AML-193 (cell line): Measurements from ENCODE around the gene KLHDC7B.

Experiments used
- DNase-seq, 2 experiments: peaks; one replicate each; lab custom pipeline; 2025; lab: John Stamatoyannopoulos, UW

Gene KLHDC7B

DNA sequence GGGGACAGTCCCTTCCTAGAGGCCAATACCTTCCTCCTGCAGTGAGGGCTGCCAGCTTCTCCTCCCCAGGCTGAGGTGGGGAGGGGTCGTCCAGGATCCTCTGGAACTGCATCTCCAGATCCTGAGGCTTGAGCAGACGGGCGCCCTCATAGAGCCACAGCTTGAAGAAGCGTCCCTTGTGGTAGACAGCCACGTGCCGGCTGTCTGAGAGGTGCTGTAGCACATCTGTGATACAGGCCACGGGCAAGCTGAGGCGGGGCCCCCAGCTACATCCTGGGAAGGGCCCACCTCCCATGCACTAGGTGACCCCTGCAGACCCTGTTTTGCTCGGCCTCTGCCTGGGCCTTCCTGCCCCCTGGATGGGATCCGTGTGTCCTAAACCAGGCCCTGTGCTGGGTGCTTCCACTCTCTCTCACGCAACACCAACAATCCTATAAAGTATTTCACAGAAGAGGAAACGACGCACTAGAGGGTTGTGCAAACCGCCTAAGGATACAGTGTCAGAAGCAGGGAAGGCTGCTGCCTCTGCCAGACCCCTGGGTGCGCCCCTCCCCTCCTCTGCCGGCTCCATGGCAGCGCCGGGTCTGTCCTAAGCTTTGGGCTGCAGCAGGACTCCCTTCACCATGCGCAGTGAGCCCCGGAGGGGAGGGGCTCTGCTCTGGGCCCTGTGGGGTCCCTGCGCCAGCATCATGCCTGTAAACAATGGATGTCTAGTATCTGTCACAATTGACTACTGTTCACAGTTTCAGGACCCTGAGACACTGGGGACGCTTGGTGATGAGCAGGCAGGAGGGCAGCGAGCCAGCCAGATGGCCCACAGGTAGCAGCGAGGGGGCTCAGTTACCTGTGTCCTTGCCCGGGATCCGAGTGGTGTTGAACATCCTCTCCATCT is 28.0 kb downstream of the KLHDC7B start:
- no peak for DNase-seq

DNA sequence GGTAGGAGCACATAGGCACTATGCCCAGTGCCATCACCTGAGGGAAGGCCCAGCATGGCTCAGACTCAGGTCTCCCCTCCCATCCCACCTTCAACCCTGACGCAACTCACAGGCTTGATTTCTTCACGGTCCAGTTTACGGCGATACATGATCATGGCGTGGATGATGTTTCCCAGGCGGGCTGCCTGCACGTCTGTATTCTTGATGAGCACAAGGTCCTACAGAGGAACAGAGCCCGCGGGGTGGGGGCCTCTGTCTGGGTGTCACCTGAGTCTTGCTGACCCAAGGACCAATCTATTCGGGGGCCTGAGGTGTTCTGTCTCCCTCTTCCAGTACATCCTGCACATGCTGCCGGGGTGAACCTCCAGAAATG is 28.7 kb downstream of the KLHDC7B start:
- DNase-seq, result no peak

DNA sequence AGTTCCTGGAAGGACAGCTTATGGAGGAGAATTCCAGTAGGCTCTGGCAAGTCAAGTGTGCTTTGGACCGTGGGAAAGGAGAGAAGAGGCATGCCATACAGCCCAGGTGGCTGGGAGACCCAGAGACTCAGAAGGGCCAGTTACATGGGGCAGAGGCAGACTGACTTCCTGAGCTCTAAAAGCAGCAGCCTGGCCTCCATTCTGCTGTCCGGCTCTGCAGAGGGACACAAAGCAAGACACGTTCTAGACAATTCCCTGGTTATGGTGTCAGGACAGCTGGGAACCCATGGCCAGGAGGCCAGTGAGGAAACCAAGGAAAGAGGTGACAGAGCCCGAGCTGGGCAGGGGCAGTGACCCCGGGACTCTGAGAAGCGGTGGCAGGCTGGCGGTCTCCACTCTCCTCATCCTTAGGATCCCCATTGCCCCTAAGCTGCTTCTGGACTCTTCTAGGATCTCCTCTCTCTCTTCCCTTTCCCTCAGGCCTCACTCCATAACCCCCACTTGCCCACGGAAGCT is 29.8 kb downstream of the KLHDC7B start:
- DNase-seq, result no peak

DNA sequence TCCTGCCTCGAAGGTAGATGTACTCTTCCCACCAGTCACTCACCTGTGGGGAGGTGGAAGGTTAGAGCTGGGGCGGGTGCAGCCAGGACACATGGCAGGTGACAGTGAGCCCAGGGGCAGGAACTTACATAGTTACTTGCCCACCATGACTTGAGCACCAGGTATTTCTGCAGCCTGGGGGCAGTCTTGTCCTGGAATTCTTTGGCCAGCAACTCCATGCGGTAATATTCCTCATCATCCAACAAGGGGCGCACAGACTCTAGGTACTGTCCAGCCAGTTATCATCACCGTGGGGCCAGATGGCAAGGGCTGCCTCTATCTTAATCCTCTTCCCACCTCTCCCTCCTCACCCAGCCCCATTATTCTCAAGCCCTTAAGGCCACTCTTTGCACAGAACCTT is 30.4 kb downstream of the KLHDC7B start:
- DNase-seq, result no peak

DNA sequence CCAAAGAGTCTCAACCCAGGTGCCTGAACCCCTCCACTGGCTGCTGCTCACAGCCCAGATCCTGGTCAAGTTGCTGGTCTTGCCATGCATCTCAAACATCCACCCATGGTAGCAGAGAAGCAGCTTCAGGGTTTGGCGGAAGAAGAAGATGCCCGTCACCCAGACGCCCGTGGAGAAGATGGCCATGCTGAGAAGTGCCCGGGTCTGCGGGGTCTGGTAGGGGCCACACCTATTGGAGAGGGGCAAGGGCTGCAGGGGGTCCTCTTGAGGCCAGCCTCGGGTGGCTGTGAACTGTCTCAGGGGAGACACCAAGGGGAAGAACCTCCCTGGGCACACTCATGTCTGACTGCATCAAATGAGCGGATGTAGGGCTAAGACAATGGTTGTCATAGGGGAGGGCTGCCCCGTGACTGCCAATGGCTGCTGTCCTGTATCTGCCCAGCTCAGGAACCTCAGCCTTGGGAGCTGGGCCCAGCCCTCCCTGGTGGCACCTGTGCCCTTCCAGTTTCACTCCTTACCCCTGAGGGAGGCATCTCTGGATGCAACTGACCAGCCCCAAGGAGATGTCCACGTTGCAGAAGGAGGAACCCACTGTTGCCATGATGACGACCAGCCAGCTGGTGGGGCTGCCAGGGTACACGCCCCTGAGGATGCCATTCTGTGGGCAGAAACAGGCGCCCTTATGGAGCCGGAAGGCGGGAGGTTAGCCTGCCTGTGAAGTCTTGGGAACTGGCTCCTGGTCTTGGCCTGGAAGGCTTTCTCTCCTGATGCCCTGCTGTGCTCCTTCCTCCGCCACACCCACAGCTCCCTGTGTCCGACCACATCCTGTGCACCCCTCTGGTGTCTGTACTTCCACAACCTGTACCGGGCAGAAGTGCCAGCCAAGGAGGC is 31.4 kb downstream of the KLHDC7B start:
- DNase-seq, result no peak

DNA sequence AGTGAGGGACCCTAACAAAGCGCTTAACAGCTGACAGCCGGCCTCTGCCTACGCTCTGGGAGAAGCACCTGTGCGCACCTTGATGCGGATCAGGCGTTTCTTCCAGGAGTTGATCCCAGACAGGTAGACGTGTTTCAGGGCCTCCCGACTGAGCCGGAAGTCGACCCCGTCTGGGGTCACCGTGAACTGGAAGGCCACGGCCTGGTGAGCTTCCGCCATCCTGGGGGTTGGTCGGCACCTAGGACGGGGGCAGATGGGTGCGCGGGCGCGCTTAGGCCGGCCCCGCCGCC is 31.9 kb downstream of the KLHDC7B start:
- DNase-seq, result no peak

DNA sequence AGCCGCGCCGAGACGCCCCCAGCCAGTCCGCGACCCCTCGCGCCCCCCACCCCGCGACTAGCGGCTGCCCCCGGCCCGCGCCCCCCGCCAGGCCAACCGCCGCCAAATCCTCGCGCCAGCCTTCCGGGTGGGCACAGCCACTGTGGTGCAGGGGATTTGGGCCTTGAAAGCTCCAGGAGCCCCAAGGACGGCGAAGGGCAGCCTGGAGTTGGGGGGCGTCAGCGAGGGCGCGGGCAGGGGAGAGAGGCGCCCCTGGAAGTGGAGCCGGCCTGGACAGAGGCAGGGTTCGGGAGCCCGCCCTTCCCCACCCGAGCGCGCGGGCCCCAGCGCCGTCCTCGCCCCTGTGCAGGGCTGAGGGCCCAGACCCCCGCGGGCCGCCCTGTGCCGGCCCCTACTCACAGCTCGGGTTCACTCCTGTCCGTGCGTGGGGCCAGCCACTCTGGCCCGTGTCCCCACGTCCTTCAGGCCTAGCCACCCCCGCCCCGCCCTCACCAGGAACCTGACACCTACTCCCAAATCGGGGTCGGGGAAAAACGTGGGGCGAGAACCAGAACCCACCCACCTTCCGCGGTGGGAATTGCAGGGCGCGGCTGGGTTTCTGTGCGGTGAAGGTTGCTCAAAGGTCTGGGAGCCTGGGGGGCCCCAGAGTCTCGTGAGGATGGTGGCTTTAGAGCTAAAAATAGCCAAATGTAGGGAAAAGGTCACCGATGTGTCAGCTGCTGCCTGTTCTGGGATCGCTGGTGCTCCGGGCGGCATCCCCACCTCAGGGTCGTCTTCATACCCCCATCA is 32.5 kb downstream of the KLHDC7B start, which contains the start of gene CPT1B:
Gene CPT1B, minus strand, starts transcription at position 441 of the 789 bp plus-strand sequence. CDS start 512 bp downstream, outside the sequence.
- no peak for DNase-seq

DNA sequence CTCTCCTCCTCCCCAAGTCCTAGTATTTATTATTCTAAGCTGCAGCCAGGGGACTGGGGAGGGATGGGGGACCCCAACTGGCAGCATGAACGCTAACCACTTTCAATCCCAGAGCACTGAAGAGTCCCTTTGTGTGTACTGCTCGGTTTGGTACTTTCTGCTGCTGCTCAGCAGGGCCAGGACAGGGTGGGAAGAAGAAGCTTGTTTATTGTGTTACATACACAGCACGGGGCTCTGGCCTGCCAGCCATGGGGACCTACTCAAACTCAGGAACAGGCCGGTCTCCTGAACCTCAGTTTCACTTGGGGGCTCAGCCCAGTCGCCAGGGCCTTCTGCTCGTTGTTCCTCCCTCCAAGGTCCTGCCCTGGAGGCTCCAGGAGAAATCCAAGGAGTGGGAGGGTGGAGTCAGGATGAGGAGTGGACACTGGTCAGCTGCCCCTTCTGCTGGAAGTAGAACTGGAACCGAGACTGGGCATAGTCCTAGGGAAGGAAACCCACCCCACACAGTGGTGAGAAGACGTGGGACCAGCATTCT is 33.1 kb downstream of the KLHDC7B start:
- DNase-seq, result no peak

DNA sequence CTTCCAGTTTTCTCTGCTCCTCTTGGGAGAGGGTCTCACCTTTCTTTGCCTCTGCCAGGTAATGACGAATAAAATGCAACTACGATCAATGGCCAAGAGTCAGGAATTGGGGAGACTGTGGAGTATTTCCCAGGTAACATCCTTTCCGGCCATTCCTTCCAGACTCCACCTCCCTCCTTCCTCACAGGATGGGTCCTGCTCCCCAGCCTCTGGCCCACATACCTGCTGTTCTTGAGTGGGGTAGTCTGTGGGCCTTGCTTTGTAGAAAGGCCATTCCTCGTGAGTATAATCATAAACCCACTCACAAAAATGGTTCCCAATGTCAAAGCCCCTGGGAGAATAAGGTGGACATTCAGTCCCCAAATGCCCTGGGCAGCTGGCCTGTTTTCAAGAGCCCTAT is 34.1 kb downstream of the KLHDC7B start:
- DNase-seq, result no peak

DNA sequence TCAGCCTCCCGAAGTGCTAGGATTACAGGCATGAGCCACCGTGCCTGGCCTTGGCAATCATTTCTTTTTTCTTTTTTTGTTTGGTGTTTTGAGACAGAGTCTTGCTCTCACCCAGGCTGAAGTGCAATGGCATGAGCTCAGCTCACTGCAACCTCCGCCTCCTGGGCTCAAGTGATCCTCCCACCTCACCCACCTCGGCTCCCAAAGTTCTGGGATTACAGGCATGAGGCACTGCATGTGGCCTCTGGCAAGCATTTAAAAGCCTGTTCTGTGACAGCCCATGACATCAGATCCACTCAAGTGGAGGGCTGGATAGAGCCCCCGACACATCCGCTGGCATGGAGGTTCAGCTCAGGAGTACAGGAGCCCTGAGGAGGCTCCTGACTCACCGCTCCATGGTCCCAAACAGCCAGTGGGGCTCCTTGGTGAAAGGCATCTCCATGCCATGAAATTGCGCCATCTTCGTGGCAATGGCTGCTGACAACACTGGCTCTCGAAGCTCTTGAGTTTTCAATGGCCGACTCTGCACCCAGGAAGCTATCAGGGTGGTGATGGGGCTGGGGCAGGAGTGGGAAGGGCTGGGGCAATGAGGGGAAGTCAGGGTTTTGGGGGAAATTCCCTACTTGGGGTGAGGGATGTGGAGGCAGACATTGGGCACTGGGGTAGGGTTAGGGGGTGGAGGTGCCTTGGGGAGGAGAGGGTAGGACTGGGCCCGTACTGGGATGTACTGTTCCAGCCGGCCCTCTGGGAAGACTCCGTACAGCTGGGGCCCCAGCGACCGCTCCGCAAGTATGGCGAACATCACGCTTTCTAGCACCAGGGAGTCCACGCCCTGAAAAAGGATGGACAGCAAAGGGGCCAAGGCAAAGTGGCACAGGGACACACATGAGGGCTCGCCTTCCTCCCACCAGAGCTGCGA is 35.6 kb downstream of the KLHDC7B start:
- no peak for DNase-seq

DNA sequence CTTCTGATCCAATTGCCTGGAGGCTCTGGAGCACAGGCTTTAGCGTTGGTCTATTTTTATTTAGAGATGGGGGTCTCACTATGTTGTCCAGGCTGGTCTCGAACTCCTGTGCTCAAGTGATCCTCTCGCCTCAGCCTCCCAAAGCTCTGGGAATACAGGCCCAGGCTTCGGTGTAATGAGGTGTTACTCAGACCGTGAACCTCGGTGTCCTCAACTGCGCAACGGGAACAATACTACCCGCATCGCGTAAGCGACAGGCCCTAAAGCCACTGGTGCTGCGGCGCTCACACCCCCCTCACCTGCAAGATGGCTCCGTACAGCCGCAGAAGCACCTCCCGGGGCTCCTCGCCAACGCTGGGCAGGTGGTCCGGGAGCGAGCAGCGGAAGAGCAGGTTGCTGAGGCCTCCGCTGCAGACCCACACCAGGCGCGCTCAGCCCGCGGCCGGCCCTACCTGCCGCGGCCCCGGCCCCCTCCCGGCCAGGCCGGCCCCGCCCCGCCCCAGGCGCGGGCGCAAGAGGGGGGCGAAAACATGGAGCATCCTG is 36.3 kb downstream of the KLHDC7B start:
- DNase-seq, result peak; percentile 13 to 34

DNA sequence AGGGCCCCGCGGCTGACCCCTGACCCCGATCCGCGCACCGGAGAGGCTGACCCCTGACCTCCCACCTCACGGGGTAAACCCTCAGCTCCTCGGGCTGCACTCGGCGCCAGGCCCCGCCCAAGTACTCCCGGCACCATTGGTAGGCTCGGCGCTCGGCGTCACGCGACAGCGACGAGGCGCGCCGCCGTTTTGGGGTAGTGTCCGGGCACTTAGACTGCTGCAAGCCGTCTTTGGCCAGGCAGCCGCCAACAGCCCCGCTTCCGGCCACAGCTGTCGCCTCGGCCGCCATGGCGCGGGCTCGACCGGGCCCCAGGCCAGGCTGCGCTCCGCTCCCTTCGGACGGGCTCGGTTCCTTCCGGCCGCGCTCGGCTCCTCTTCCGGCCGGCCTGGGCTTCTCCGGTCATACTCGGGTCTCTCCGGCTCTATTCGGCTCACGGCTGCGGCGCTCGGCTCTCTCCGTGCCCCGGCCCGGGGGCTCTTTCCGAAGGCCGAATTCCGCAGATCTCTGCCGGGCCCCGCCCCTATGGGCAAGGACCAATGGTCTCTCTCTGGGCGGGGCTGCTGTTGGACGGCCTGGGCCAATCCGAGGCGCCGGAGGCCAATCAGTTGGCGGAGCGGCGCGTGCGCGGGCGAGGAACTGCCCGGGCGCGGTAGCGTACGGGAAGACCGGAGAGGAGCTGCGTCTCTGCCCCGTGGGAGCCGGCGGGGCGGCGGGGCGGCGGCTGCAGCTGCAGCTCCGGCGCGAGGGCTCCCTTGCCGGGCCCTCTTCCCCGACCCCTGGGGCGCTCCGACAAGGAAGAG is 37.0 kb downstream of the KLHDC7B start, which contains the start of gene CHKB:
Gene CHKB, minus strand, starts transcription at position 357 of the 801 bp plus-strand sequence. Its CDS starts 68 bp downstream, at position 289.
- DNase-seq, result peak; percentile 98

DNA sequence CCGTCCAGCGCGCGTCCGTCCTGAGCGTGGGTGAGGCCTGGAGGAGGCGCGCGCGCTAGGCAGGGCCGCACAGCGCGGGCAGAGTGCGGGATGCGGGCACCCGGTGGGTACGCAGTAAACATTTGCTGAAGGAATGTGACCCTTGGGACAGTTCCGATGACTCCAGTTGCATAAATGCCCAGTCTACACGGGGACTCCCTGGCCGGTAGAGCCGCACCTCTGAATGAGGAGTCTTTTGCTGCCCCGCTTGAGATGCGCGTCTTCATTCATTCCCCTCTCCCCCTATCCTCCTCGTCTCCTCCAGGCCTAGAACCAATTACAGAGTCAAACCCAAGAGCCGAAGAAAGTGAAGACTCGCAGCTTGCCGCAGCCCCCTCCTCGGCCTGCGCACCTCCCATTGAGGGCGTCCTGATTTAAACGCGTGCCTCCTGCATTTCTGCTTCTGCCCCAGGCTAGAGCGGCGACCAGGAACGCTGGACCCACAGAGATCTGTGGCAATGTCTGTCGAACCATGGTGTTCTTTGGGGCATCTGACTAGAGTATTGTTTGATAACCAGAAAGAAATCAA is 37.7 kb downstream of the KLHDC7B start:
- peak in 1 of 2 experiments; percentile 47 for DNase-seq

DNA sequence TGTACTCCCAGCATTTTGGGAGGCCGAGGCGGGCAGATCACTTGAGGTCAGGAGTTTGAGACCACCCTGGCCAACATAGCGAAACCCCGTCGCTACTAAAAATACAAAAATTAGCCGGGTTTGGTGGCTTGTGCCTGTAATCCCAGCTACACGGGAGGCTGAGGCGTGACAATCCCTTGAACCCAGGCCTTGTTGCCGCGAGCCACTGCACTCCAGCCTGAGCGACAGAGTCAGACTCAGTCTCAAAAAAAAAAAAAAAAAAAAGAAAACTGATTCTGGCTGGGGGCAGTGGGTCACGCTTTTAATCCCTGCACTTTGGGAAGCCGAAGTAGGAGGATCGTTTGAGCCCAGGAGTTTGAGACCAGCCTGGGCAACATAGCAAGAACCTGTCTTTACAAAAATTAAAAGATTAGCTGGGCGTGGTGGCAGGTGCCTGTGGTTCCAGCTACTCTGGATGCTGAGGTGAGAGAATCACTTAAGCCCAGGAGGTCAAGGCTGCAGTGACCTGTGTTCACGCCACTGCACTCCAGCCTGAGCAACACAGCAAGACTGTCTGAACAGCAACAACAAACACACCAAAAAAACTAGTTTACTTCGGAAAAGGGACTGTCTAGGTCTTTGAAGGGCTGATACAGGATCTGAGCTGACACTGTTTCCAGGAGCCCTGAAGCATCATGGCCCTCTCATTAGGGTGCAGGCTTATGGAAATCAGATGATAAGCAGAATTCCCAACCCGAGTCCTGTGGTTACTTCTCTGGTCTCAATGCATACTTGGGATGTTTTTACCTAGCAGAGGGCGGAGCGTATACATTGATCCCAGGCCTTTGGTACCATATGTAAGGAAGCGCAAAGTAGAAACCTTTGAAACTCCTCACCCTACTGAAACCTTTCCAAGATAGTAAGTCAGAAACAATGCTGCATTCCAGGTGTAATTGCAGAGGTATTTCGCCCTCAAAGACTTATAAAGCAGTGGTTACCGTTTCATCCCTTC is 38.7 kb downstream of the KLHDC7B start:
- no peak for DNase-seq

DNA sequence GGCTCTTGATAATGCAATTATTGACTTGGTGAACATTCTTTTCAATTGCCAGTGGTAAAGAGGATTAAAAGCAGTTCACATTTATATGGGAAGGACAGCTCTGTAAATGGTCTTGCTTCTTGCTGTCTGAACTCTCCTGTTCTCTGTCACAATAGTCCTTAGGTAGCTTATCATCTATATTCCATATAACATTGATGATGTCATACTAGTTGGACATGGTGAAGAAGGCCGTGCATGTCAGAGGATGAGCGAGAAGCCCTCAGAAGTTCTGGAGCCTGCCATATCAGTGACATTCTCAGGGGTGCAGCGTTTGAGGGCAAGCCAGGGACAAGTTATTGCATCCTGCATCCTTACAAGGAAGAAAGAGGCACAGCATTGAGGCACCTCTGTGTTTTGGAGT is 39.5 kb downstream of the KLHDC7B start:
- DNase-seq, result no peak

DNA sequence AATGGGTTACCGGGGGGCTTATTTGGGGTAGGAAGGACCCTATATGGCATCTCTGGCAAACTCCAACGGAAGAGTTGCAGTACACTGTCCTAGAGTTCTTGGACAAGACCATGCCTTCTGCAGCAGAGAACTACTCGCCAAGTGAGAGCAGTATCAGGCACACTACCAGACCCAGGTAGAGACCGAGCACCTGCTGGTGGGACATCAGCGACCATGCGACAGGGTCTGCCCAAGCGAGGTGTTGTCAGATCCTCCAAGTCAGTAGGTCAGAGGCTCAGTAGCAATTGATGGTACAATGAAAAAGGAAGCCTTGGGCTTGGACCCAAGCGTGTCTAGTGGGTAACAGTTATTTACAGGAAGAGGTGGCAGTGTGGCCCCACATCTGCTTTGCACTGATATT is 40.1 kb downstream of the KLHDC7B start:
- no peak for DNase-seq

DNA sequence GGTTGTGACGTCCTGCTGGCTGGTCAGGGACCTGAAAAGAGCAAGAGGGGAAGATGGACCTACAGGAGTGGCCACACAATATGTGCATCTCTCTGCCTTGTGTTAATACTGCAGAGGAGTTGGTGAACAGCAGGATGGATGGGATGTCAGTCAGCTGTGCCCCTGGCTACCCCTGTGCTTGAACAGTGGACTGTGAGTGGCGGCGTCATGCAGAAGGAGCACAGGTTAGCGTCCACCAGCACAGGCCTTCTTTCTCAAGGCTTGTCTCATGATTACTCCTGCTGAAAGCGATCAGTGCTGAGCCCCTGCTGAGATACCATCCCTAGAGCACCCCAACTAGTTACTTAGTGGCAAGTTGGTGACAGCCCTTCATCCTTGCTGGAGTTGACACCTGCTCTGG is 40.7 kb downstream of the KLHDC7B start:
- DNase-seq, result no peak

DNA sequence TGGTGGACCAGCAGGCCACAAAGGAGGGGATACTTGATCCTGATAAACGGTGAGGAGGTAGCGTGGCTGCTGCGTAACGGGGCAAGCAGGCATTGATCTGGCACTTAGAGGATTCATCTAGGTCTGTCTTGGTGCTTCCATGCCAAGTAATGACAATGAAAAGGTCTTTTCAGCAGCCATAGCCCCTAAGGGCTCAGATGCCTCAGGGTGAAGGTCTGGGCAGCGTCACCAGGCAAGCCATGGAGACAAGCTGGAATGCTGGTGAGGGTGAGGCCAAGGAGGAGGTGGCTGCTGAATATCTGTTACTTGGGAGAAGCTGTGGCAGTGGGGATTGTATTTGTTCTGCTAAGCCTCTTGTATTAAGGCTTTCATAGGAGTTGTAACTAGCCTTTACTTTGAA is 41.7 kb downstream of the KLHDC7B start:
- DNase-seq, result no peak
